NB4 (cell line): ENCODE data around the gene RBMS3.

Experiments
- DNase-seq: peaks from one replicate; pipeline ENCODE4 v3.0.0; 2010; ENCODE audit warnings: low read depth
- H3K4me3 ChIP-seq: one replicate; pipeline ENCODE4 v1.5.1; 2011; ENCODE audit warnings: mild to moderate bottlenecking, low read depth, low read length, moderate library complexity
- CTCF ChIP-seq: IDR thresholded peaks from one replicate; pipeline ENCODE4 v1.5.1; 2012; ENCODE audit warnings: low read depth, low read length
- MYC ChIP-seq: IDR thresholded peaks from 2 replicates; pipeline ENCODE4 v1.6.1; 2011; ENCODE audit warnings: low read depth, low read length
- POLR2A ChIP-seq: IDR thresholded peaks from 2 replicates; pipeline ENCODE4 v1.6.1; 2011; ENCODE audit warnings: mild to moderate bottlenecking; ENCODE audit not compliant: insufficient read length; ENCODE audit errors: extremely low read depth
- TF ChIP-seq, protein P1 (sequence below): IDR thresholded peaks from 2 replicates; pipeline ENCODE4 v1.6.1; 2011; ENCODE audit warnings: low read depth, low read length

RBMS3 gene

DNA sequence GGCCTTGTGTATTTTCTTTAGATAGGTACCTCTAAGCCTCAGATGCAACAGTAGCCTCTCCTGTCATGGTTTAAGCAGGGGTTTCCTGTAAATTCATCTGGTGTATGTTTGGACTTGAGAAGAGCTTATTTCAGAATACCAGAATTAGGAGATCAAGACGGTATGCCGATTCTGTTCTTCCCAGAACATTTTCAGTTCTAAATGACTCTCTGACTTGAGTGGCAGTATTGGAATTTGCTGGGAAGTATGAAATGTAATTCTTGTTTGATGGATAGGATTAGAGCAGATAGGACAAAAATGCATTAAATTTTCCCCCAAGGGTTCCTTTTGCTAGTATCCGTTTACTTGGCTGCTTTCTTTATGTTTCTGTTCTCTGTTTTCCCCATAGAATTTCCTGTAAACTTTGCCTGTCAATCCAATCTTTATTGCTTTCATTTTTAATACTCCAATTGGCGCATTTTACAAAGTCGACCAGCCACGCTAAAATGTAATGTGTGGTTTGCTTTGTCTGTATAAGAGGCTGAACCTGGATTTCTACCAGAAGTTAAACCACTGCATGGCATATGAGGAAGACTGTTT is 612.2 kb downstream of the RBMS3 start:
- no peak for TF ChIP-seq POLR2A
- no peak for TF ChIP-seq CTCF
- TF ChIP-seq, protein P1, sequence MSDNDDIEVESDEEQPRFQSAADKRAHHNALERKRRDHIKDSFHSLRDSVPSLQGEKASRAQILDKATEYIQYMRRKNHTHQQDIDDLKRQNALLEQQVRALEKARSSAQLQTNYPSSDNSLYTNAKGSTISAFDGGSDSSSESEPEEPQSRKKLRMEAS: no peak
- TF ChIP-seq MYC: no peak
- no peak for DNase-seq
- H3K4me3 ChIP-seq: no peak overlapping the region

DNA sequence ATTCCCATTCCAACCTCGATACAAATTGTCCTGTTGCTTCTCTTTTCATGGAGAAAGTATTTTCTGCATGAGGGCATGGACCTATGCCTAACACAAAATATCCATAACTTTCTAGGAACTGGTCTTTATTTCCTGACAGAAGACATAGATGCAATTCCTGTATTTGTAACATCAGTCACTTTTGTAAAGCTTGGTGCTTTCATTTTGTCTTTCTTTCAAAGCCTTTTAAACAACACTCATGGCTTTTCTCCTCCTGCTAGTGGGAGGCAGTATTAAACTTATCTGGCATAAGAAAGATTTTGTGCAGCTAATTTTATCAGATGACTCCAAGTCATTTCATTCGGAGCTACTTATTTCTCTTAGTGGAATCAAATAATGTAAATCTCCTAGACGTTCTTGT is 616.0 kb downstream of the RBMS3 start:
- DNase-seq: no peak
- no peak overlapping the region for H3K4me3 ChIP-seq
- no peak for TF ChIP-seq POLR2A
- TF ChIP-seq CTCF: no peak

DNA sequence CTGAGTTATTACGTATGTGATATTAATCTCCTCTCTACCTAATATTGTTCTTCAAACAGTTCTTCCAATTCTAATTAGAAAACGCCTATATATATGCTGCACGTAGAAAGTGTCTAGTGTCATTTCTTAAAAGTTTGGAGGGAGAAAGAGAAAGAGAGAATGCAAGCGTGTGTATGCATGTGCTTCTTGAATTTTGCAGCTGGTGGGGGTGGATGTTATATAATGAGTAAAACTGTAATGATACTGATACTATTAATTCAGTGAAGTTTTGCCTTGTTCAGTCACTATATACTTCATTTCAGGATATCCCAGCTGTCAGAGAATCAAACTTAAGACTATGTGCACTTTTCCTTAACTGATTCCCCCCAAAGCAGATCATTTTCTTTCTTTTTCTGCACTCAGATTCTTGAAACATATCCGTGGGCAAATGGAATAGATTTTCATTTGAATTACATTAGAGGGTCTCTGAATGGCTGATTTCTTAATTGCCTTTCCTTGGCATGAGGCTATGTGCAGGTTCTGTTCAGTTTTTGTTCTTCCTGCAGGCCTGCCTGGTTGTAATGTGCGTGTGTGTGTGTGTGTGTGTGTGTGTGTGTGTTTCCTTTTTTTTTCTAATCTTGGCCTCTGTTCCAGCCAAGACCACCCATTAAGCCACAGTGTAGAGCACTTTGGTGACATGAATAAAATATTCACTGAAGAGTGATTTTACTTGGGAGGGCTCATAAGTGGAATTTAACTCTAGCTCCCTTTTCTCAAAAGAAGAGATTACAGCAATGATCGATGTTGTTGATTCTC is 617.5 kb downstream of the RBMS3 start:
- no peak overlapping the region for H3K4me3 ChIP-seq
- TF ChIP-seq POLR2A: no peak
- no peak for TF ChIP-seq CTCF
- TF ChIP-seq, protein P1: no peak
- no peak for TF ChIP-seq MYC
- DNase-seq: no peak

- TF ChIP-seq, protein P1: no peak
- TF ChIP-seq POLR2A: no peak
- TF ChIP-seq CTCF: no peak
- TF ChIP-seq MYC: no peak
- no peak overlapping the region for H3K4me3 ChIP-seq
Measured at GRCh38 chr3:29899021-29899420, 618.1 kb downstream of the RBMS3 start.

GRCh38 chr3:29901097-29901496 is 620.2 kb downstream of the RBMS3 start:
- no peak overlapping the region for H3K4me3 ChIP-seq
- DNase-seq: no peak
- no peak for TF ChIP-seq MYC
- TF ChIP-seq POLR2A: no peak
- no peak for TF ChIP-seq CTCF
- TF ChIP-seq, protein P1: no peak

More at GRCh38 chr3:29899021-29899420, 618.1 kb downstream of the RBMS3 start:
- DNase-seq: no peak
